HG03521 (cell line): ENCODE measurements around the gene CLCC1.

ENCODE experiments used
- ATAC-seq: cut with Tn5 transposase; IDR thresholded peaks from one replicate; pipeline ENCODE4 v1.9.1; 2021; ENCODE audit warnings: mild to moderate bottlenecking, moderate library complexity; ENCODE audit not compliant: unreplicated experiment

The CLCC1 gene

DNA sequence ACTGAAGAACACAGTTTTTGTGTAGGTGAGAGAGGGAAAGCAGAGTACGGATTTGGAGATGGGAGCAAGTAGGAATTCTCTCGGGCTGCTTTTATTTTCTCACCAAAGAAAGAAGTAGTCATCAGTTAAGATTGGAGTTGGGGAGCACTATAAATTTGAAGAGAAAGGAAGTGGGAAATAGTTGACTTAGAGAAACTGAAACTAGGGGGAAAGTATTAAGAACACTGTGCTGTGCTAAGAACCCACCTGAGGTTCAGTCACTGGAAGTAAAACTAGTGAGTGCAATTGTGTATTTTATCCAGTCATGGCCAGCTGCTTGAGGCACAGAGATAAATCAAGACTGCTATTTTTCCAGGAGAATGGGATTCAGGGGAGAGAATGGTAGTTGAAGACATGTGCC lies 37.4 kb downstream of the CLCC1 start:
- ATAC-seq = no peak

DNA sequence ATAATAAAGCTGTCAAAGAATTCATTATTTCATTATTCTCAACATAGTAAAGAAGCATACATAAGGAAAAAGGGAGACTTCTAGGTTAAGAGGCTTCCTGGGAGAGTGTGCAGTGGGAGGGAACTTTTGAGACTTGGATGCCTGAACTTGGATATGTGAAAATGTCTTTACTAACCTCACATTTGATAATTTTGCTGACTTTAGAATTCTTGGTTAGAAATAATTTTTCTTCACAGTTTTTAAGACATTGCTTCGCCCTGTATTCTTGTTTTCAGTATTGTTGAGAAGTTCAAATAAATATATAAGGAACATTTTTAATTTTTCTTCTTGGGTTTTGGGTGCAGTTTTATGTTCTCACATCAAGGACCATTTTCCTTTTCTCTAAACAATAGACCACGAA lies 46.5 kb downstream of the CLCC1 start:
- ATAC-seq = no peak
